Osteocyte (in vitro differentiated cells): ENCODE data around the gene CCDC187. TPM values are rescaled to one million over a fixed set of nuclear protein-coding genes. Genes with fewer than 3 reads are reported as not detected.

ENCODE experiments used
- DNase-seq: peaks from one replicate; pipeline ENCODE4 v3.0.0; 2021; ENCODE audit warnings: mixed read lengths; ENCODE audit not compliant: unreplicated experiment; ENCODE audit errors: extremely low spot score
- H3K27ac Mint-ChIP-seq: one replicate; pipeline ENCODE4 v1.8.0; 2021; ENCODE audit warnings: mild to moderate bottlenecking, mixed read lengths; ENCODE audit not compliant: unreplicated experiment
- H3K27me3 Mint-ChIP-seq: one replicate; pipeline ENCODE4 v1.8.0; 2021; ENCODE audit warnings: mixed read lengths; ENCODE audit not compliant: unreplicated experiment
- H3K36me3 Mint-ChIP-seq: one replicate; pipeline ENCODE4 v1.8.0; 2021; ENCODE audit warnings: mixed read lengths; ENCODE audit not compliant: unreplicated experiment
- H3K4me1 Mint-ChIP-seq: one replicate; pipeline ENCODE4 v1.8.0; 2021; ENCODE audit warnings: mixed read lengths; ENCODE audit not compliant: unreplicated experiment
- H3K4me3 Mint-ChIP-seq: one replicate; pipeline ENCODE4 v1.8.0; 2021; ENCODE audit warnings: mild to moderate bottlenecking, moderate library complexity, mixed read lengths; ENCODE audit not compliant: unreplicated experiment
- H3K9me3 Mint-ChIP-seq: one replicate; pipeline ENCODE4 v1.8.0; 2021; ENCODE audit warnings: mixed read lengths; ENCODE audit not compliant: unreplicated experiment
- total RNA-seq: library from RNA; stranded (reverse); gene quantifications from 2 replicates; pipeline ENCODE4 v1.2.1, GENCODE V29; 2021
- TF ChIP-seq, protein P1 (sequence below): fragments of 200-600 bp; sonication (generic); IDR thresholded peaks from 2 replicates; pipeline ENCODE4 v1.5.0; 2021; ENCODE audit warnings: antibody characterized with exemption, mild to moderate bottlenecking, moderate library complexity

Gene CCDC187
- total RNA-seq, 1 donor from 2014 or later: not detected

DNA sequence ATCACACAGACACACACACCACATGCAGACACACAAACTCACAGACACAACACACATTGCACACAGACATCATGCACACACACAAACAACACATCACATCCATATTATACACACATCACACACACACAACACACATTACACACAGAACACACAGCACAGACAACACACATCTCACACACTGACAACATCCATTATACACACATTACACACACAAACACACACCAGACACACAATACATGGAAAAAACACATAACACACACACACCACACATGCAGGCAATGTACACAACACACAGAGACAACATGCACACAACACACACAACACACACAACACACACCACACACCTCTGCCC, 4.8 kb upstream of the CCDC187 start:
- Mint-ChIP-seq H3K27me3 (peaks cover 5% of the 10 kb centered on the region), H3K4me1 (no peaks in the 10 kb centered on the region), H3K4me3 (no peak overlapping the region), H3K36me3 (no peaks in the 10 kb centered on the region), H3K9me3 (no peaks in the 10 kb centered on the region), H3K27ac (no peak overlapping the region)
- DNase-seq: no peak
- TF ChIP-seq, protein P1, sequence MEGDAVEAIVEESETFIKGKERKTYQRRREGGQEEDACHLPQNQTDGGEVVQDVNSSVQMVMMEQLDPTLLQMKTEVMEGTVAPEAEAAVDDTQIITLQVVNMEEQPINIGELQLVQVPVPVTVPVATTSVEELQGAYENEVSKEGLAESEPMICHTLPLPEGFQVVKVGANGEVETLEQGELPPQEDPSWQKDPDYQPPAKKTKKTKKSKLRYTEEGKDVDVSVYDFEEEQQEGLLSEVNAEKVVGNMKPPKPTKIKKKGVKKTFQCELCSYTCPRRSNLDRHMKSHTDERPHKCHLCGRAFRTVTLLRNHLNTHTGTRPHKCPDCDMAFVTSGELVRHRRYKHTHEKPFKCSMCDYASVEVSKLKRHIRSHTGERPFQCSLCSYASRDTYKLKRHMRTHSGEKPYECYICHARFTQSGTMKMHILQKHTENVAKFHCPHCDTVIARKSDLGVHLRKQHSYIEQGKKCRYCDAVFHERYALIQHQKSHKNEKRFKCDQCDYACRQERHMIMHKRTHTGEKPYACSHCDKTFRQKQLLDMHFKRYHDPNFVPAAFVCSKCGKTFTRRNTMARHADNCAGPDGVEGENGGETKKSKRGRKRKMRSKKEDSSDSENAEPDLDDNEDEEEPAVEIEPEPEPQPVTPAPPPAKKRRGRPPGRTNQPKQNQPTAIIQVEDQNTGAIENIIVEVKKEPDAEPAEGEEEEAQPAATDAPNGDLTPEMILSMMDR: no peak

DNA sequence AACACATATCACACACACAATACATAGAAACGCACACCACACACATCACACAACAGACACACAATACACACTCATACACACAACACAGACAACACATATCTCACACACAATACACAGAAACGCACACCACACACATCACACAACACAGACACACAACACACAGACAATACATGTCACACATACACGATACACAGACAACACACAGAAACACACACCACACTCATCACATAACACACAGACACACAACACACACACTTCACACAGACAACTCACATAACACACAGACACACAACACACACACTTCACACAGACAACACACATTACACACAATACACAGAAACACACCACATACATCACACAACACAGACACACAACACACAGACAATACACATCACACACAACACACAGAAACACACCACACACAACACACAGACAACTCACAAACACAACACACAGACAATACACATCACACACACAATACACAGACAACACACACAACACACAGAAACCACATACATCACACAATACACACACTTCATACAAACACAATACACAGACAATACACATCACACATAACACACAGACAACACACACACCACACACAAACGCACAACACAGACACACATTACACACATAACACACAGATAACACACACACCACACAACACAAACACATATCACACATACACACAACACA, 4.3 kb upstream of the CCDC187 start:
- Mint-ChIP-seq H3K27ac (no peak overlapping the region), H3K36me3 (no peaks in the 10 kb centered on the region), H3K27me3 (peaks cover 5% of the 10 kb centered on the region), H3K4me1 (no peaks in the 10 kb centered on the region), H3K9me3 (no peaks in the 10 kb centered on the region), H3K4me3 (no peak overlapping the region)
- no peak for DNase-seq
- TF ChIP-seq, protein P1: no peak

DNA sequence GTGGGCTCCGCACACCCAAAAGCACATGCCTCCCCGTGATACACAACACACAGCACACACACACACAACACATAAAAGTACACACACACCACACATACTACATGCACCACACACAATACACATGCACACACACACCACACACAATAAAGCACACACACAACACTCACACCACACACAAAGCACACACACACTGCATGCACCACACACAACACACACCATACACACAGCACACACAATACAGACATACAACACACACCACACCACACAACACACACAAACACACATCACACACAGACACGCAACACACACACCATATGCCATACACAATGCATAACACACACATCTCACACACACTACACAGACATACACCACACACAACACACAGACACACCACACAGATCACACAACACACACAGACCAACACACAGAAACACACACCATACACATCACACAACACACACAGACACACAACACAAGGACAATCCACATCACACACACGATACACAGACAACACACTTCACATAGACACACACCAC, 3.4 kb upstream of the CCDC187 start:
- Mint-ChIP-seq H3K27me3 (peaks cover 5% of the 10 kb centered on the region), H3K9me3 (no peaks in the 10 kb centered on the region), H3K4me1 (no peaks in the 10 kb centered on the region), H3K4me3 (no peak overlapping the region), H3K27ac (no peak overlapping the region), H3K36me3 (no peaks in the 10 kb centered on the region)
- DNase-seq: no peak
- TF ChIP-seq, protein P1: no peak

DNA sequence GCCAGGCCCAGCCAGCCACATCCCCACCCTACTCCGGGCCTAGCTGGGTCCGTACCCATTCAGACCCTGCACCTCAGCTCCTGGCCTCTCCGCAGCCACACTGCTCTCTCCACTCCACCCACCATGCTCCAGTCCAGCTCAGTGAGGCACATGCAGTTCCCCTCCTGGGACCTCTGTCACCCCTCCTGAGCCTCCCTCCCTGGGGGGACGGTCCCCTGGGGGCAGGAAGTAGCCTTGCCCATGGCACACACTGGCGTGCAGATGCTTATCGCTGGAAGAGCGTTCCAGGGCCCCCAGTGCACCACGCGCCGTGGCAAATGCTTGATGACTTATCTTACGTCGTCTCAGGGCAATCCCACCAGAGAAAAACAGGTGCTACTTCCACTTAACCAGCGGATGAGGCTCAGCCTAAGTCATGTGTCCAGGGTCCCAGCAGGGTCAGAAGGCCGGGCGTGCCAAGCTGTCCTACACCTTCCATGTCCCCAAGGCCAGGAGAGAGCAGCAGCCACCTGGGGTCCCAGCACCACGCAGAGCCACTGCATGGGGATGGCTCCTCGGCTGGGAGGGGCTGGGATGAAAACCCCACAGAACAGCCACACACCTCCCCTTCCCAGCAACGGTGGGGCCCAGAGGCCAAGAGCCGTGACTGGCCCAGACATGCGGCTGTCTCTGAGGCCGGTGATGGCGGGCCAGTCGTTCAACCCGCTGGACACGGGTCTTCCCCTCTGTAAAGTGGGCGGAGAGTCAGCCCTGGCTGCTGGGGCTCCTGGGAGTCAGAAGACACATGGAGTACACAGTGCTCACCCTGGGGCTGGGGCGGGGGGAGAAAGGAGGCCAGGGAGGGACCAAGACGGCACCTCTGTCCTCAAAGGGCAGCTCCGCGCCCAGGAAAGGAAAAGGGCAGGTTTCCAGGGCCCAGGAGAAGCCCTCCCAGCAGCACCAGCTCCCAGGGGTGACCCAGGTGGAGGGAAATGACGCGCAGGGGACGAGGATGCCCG, 2.6 kb upstream of the CCDC187 start:
- no peaks in the 10 kb centered on the region for H3K4me1 Mint-ChIP-seq
- no peak overlapping the region for H3K4me3 Mint-ChIP-seq
- TF ChIP-seq, protein P1: no peak
- no peaks in the 10 kb centered on the region for H3K36me3 Mint-ChIP-seq
- DNase-seq: no peak
- H3K27ac Mint-ChIP-seq: no peak overlapping the region
- H3K27me3 Mint-ChIP-seq: peaks cover 5% of the 10 kb centered on the region
- H3K9me3 Mint-ChIP-seq: no peaks in the 10 kb centered on the region

DNA sequence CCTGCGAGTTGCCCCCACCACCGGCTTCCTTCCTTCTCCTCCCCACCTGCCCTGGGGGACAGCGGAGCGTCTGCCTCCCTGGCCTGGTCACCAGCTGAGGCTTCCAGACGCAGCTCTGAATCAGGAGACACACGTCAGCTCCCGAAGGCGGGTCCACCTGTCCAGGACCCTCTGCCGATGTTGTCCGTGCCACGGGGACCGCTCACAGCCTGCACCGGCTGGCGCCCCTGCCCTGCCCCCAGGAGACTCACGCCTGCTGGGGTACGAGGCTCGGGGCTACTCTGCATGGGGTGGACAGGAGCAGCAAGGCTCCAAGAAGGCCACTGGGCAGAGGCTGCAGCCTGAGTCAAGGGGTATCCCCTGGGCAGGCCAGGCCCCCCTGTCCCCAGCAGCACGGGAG, 1.9 kb upstream of the CCDC187 start:
- TF ChIP-seq, protein P1: no peak
- Mint-ChIP-seq H3K27ac (no peak overlapping the region), H3K36me3 (no peaks in the 10 kb centered on the region), H3K4me3 (no peak overlapping the region), H3K9me3 (no peaks in the 10 kb centered on the region), H3K27me3 (peaks cover 7% of the 10 kb centered on the region), H3K4me1 (peaks cover 5% of the 10 kb centered on the region)
- no peak for DNase-seq
